Stimulated activated CD8-positive, alpha-beta memory T cell treated with anti-CD3 and anti-CD28 coated beads, Interleukin-15, amount 100 ng/mL, for 4 hours (primary cell): Measurements from ENCODE around the gene TRDMT1.

ENCODE experiments used
- DNase-seq, 2 donors: peaks; one replicate each; pipeline ENCODE4 v3.0.0-alpha.2; 2020; ENCODE audit warnings: low read depth in 2 of 2

The TRDMT1 gene

GRCh38 chr10:17200912-17201793 lies at the start of gene TRDMT1:
Gene TRDMT1, minus strand, starts transcription at chr10:17201672. Its CDS starts 38 bp downstream, at chr10:17201634.
- DNase-seq: peak; percentile 61 to 68

DNA sequence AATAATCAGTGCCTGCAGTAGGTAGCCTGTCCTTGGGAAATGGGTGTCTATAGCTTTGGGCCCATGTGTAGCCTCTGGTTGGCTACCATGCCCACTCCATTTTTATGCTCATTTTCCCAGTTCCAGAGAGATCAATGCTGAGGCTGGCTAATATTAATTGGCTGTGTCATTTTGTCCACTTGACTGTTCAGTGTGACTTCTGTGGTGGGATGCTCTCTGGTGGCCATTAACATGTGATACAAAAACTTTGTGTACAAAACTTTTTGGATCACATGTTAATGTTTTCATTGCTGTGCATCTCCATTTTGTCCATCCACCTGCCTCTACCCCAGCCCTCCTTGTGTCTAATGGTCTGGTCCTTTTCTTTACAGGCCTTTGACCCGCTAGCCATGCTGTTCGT lies 49.3 kb upstream of the TRDMT1 start:
- DNase-seq: no peak

GRCh38 chr10:17249820-17250219 lies 48.3 kb upstream of the TRDMT1 start:
- no peak for DNase-seq

DNA sequence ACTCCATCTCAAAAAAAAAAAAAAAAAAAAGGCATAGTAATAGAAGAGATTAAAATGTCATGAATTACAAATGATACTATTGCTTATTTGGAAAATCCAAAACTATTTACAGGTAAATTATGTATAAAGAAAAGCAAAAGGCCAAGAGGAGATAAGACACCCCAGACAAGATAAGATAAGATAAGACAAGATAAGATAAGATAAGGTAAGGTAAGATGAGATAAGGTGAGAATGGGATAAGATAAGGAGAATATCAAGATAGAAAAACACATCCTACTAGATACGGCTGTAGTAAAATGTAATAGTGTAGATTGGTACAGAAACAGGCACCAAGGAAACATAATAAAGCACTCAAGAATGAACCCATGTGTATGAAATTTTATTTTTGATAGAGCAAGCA lies 47.5 kb upstream of the TRDMT1 start:
- DNase-seq: no peak

DNA sequence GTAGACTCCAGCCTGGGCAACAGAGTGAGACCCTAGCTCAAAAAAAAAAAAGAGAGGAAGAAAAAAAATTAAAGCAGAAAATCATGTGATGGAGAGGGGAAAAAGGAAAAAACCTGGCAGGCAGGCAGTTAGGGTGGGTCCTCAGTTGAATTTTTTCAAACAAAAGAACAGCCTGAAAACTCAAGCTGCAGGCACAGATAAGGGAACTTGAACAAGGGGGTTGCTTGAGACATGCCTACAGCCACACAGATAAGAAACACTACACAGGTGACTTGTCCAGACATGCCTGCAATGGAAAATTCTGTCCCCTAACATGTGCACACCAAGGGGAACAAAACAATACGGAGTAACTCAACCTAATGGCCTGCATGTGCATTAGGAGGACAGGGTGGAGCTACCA lies 45.7 kb upstream of the TRDMT1 start:
- DNase-seq: no peak

DNA sequence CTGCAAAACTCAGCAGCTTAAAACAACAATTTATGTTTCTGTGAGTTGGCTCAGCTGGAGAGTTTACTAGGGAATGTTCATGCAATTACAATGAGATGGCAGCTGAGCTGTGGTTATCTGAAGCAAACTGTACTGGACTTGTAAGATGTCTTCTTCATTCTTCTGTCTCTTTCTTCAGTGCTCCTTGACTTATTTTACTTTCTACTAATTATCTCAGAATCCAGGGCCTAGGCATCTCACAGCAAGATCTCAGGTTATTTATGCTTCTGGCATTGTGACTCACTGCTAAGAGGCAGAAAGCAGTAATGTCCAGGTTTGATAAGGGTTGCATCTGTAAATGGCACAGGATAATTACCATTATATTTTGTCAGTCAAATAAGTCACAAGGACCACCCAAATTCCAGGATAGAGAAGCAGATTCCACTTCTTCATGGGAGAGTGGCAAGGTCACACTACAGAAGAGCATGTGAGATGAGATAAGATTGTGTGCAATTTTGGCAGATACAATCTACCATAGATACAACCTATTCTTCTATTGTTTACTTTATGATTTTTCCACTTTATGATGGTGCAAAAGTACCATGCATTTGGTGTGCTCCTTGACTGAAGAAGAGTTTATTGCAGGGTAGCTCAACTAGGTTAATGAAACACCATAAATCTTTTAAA lies 43.4 kb upstream of the TRDMT1 start:
- no peak for DNase-seq

GRCh38 chr10:17241611-17242333 lies 40.3 kb upstream of the TRDMT1 start:
- DNase-seq: no peak

GRCh38 chr10:17240616-17241015 lies 39.1 kb upstream of the TRDMT1 start:
- no peak for DNase-seq

- no peak for DNase-seq
These were observed 38.6 kb upstream of the TRDMT1 start for GRCh38 chr10:17240096-17240495.

GRCh38 chr10:17239345-17240085 lies 38.0 kb upstream of the TRDMT1 start:
- no peak for DNase-seq

DNA sequence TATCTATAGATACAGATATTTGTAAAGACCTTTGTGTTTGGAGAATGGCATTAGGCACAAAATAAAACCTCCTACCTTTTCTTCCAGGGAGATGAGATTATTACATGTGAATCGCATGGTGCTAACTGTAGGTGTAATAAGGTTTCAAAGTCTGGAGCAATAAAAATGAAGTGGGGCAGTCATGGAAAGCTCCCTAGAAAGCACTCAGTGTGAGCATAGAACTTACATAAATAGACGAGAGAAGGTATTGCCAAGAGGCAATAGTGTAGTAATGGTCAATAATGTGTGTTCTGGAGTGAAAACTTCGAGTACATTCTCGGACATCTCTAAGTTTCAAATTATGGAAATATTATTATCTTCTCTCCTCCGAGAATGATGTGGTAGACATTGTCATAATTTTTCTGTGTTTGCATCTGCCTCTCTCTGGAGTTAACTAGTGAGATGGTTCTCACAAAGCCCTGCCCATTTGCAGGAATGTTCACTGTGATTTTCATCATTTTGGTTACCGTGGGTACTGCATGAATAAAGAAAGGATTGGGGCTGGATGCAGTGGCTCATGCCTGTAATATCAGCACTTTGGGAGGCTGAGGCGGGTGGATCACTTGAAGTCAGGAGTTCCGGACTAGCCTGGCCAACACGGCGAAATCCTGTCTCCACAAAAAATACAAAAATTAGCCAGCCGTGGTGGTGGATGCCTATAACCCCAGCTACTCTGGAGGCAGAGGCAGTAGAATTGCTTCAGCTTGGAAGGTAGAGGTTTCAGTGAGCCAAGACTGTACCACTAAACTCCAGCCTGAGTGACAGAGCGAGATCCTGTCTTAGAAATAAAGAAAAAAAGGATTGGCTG lies 37.2 kb upstream of the TRDMT1 start:
- no peak for DNase-seq

GRCh38 chr10:17237915-17238444 lies 36.5 kb upstream of the TRDMT1 start:
- DNase-seq: no peak

GRCh38 chr10:17237149-17237527 lies 35.7 kb upstream of the TRDMT1 start:
- DNase-seq: no peak

- no peak for DNase-seq
These were observed 35.1 kb upstream of the TRDMT1 start for GRCh38 chr10:17236468-17237148.

GRCh38 chr10:17235136-17235535 lies 33.7 kb upstream of the TRDMT1 start:
- DNase-seq: no peak

DNA sequence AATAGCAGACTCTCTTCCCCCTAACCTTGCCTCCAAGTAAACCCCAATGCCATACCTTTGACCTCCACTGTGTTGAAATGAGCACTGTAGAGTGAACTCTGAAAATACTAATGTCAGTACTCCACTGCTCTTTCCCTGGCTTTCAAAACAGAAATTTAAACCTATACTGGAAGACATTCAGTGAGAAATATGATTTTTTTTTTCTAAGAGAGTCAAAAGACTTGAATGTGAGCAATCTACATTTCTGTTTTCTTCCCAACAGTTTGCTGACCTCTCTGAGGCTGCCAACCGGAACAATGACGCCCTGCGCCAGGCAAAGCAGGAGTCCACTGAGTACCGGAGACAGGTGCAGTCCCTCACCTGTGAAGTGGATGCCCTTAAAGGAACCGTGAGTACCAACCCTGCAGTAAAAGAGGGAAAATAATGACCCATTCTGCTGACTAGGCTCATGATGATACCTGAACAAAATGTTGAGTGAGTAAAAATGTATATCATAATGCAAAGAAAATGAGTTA lies 33.0 kb upstream of the TRDMT1 start:
- no peak for DNase-seq

DNA sequence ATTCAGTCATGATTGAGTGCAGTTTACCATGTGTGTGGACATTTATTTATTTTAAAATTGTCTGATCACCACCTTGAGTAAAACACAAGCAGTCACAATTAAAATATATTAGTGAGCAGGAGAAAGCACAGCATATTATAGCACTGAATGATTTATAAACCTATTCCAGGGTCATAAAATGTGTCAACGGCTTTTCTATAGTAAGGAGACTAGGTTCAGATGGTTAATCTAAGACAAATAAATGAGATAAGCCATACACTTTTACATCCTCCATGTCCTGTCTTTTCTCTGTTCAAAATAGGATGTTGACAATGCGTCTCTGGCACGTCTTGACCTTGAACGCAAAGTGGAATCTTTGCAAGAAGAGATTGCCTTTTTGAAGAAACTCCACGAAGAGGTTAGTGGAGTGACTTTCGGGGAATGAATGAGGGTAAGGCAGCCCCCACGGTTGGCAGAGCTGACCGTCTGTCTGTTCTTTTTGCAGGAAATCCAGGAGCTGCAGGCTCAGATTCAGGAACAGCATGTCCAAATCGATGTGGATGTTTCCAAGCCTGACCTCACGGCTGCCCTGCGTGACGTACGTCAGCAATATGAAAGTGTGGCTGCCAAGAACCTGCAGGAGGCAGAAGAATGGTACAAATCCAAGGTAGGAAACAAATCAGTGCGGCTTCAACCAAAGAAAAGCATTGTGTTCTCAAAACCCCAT lies 32.0 kb upstream of the TRDMT1 start:
- no peak for DNase-seq

DNA sequence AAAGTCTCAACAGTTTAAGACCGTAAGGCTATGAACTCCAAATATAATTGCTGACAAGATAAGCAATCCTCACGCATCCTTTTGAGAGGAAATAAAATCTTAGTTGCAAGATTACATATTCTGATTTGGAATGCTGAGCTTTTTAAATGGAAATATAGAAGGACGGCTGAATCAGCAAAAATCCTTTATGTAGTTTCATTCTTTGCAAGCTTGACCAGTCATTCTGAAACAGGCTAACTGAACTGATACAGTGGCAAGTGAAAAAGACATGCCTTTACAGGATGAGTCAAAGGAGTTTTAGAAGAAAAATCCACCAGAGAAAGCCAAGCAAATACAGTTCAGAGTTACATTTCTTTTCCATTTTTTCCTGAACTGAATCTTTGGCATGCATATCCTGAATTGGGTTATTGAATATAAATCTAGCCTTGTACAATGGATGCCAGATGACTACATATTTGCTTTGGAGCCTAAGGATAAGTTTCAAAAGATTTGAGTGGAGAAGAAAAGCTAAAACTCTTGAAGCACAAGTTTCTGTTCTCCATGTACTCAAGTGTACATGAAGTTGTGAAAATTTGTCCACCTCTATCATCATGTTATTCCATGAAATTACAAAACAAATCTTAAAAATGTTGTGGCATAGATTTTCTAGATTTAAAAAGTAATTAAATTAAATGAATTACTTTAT lies 30.9 kb upstream of the TRDMT1 start:
- no peak for DNase-seq

DNA sequence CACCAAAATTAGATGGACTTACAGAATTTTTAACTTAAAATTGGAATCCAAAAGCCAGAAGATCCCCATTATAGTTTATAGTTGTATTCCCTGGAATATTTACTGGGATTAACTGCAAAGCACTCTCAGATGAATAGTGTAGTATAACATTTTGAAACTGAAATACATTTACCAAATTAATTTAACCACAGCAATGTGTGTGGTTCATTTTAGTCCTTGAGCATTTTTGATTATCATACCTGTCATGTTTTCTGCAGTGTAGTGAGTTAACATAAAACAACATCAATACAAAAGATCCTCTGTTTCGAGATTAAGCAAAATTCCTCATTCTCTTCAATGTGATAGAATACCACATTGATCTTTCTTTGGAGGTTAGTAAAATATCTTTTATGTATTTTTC lies 30.3 kb upstream of the TRDMT1 start:
- DNase-seq: no peak
